Caco-2 (cell line): Measurements from ENCODE around the gene FADS3. TPM values are rescaled to one million over a fixed set of nuclear protein-coding genes. Genes with fewer than 3 reads are reported as not detected.

Experiments used
- BruUV-seq: library from RNA; stranded (reverse); fragments of 400-500 nt; replicated peaks from 2 replicates; lab custom pipeline; 2021; lab: Mats Ljungman, UMichigan
- CTCF ChIA-PET: fragments of 300-600 bp; sonication (Branson Sonifier 250); formaldehyde crosslinking; loops from one replicate; lab custom pipeline; 2022; ENCODE audit warnings: antibody characterized with exemption; lab: Charles Lee
- POLR2A ChIA-PET: fragments of 300-600 bp; sonication (Branson Sonifier 250); formaldehyde crosslinking; loops from one replicate; lab custom pipeline; 2022; ENCODE audit warnings: antibody characterized with exemption; lab: Charles Lee
- DNase-seq, 2 experiments: peaks; one replicate each; pipeline versions ENCODE4 v3.0.0 to v3.0.0-alpha.2; 2020 to 2022
- H3K27me3 ChIP-seq: replicated peaks from 2 replicates; pipeline ENCODE4 v1.6.0; 2011; ENCODE audit warnings: low read length; ENCODE audit not compliant: control insufficient read depth, insufficient read depth
- H3K36me3 ChIP-seq: 2 replicates; pipeline ENCODE4 v1.5.1; 2011; ENCODE audit warnings: low read length; ENCODE audit not compliant: control insufficient read depth, insufficient read depth
- H3K4me1 ChIP-seq: fragments of 250-450 bp; sonication (Bioruptor Pico); 2 replicates; pipeline ENCODE4 v1.5.1; 2020; ENCODE audit warnings: mild to moderate bottlenecking
- H3K4me3 ChIP-seq: 2 replicates; pipeline ENCODE4 v1.5.1; 2011; ENCODE audit warnings: low read depth, mild to moderate bottlenecking, control low read depth, low read length
- H3K9me3 ChIP-seq: fragments of 250-450 bp; sonication (Bioruptor Pico); 2 replicates; pipeline ENCODE4 v1.5.1; 2020; ENCODE audit warnings: mild to moderate bottlenecking, moderate library complexity
- H3K27ac Mint-ChIP-seq: one replicate; pipeline ENCODE4 v1.8.0; 2022; ENCODE audit warnings: mixed read lengths; ENCODE audit not compliant: unreplicated experiment
- H3K27me3 Mint-ChIP-seq: one replicate; pipeline ENCODE4 v1.8.0; 2022; ENCODE audit warnings: mixed read lengths; ENCODE audit not compliant: insufficient read depth, unreplicated experiment
- H3K36me3 Mint-ChIP-seq: one replicate; pipeline ENCODE4 v1.8.0; 2022; ENCODE audit warnings: mild to moderate bottlenecking, mixed read lengths; ENCODE audit not compliant: insufficient read depth, unreplicated experiment
- H3K4me1 Mint-ChIP-seq: one replicate; pipeline ENCODE4 v1.8.0; 2022; ENCODE audit warnings: low read depth, mixed read lengths; ENCODE audit not compliant: unreplicated experiment
- H3K4me3 Mint-ChIP-seq: one replicate; pipeline ENCODE4 v1.8.0; 2022; ENCODE audit warnings: mild to moderate bottlenecking, moderate library complexity, mixed read lengths; ENCODE audit not compliant: unreplicated experiment
- H3K9me3 Mint-ChIP-seq: one replicate; pipeline ENCODE4 v1.8.0; 2022; ENCODE audit warnings: mixed read lengths; ENCODE audit not compliant: unreplicated experiment
- intact Hi-C: fragments of 100-400 bp; cut with micrococcal nuclease; formaldehyde crosslinking; loops from one replicate; pipeline ENCODE4 v1.10.0; 2022; ENCODE audit not compliant: unreplicated experiment
- total RNA-seq: library from RNA; stranded (reverse); gene quantifications from 2 replicates; pipeline ENCODE4 v1.2.3, GENCODE V29; 2022
- TF ChIP-seq, protein P1 (sequence below), 2 experiments: fragments of 200-600 bp in 1 of 2; IDR thresholded peaks; 1 replicate in 1 of 2; 2 replicates in 1 of 2; pipeline versions ENCODE4 v1.5.1 to v1.8.0; 2011 to 2022; ENCODE audit warnings: antibody characterized with exemption in 1 of 2, control low read depth in 1 of 2, inconsistent platforms in 1 of 2, low read depth in 1 of 2, low read length in 1 of 2, mild to moderate bottlenecking in 1 of 2, moderate library complexity in 1 of 2; ENCODE audit not compliant: insufficient read depth in 1 of 2, severe bottlenecking in 1 of 2, unreplicated experiment in 1 of 2

FADS3 gene
- total RNA-seq, 1 experiment from 2014 or later, result 32.7 TPM

DNA sequence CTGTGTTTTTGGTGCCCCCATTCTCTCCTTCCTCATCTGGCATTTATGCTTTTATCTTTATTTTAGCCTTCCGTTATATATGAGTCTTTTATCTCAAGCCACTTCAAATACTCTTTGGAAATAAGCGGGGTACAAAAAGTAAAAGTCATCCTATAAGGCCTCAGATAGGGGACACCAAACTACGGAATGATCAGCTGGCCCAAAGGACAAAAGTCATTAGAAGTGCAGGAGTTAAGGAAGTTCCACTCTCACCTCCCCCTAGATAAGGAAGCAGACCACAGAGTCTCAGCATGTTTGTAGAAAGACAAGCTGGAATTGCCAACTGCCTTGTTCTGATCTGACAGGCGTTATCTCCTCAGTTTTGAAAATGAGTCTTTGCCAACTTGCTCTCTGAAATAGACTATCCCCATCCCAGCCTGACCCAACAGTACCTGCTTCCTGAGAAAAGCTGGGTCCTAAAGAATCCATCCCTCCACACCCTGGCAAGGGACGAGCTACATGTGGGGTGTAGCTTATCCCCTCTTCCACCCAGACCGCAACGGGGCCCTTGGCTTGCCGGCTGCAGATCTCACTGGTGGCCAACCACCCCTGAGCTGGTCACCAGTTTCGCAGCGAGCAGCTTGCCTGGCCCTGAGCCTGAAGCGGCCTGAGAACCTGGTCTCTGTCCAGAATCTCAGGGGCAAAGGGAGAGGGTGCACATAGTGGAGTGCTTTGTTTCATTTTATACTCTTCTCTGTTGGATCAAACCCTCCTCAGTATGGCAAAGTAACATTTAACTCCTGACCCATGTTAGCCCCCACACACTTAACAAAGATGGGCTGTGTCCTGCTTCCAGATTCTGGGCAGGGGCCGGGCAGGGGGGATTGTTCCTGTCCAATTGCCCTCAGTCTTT is 49.5 kb downstream of the FADS3 start:
- H3K36me3 Mint-ChIP-seq, result peaks cover 11% of the 10 kb centered on the region
- ChIA-PET CTCF (no interaction called here), POLR2A (interaction anchor here (0.7 kb wide), 1 partner anchor 23 kb away, joined by 3 read pairs; no protein-coding TSS in a partner anchor)
- no peaks in the 10 kb centered on the region for H3K27me3 Mint-ChIP-seq
- no peak overlapping the region for H3K4me3 ChIP-seq
- no peak overlapping the region for H3K4me3 Mint-ChIP-seq
- peaks cover 2% of the 10 kb centered on the region; the same call in 1 of the 2 replicates for H3K36me3 ChIP-seq
- DNase-seq, result no peak
- no peaks in the 10 kb centered on the region for H3K9me3 Mint-ChIP-seq
- intact Hi-C loops, result no loop called here
- H3K27ac Mint-ChIP-seq, result no peak overlapping the region
- no peaks in the 10 kb centered on the region for H3K4me1 ChIP-seq
- TF ChIP-seq, protein P1, sequence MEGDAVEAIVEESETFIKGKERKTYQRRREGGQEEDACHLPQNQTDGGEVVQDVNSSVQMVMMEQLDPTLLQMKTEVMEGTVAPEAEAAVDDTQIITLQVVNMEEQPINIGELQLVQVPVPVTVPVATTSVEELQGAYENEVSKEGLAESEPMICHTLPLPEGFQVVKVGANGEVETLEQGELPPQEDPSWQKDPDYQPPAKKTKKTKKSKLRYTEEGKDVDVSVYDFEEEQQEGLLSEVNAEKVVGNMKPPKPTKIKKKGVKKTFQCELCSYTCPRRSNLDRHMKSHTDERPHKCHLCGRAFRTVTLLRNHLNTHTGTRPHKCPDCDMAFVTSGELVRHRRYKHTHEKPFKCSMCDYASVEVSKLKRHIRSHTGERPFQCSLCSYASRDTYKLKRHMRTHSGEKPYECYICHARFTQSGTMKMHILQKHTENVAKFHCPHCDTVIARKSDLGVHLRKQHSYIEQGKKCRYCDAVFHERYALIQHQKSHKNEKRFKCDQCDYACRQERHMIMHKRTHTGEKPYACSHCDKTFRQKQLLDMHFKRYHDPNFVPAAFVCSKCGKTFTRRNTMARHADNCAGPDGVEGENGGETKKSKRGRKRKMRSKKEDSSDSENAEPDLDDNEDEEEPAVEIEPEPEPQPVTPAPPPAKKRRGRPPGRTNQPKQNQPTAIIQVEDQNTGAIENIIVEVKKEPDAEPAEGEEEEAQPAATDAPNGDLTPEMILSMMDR (IDR thresholded peaks at IDR 0.05; ENCODE audit: insufficient read depth in 1 of 2, low read depth in 1 of 2, low read length in 1 of 2, severe bottlenecking in 1 of 2, unreplicated experiment in 1 of 2), result no peak
- BruUV-seq, result no TSS peak
- H3K27me3 ChIP-seq, result no peaks in the 10 kb centered on the region
- H3K9me3 ChIP-seq, result no peaks in the 10 kb centered on the region
- H3K4me1 Mint-ChIP-seq, result no peaks in the 10 kb centered on the region

DNA sequence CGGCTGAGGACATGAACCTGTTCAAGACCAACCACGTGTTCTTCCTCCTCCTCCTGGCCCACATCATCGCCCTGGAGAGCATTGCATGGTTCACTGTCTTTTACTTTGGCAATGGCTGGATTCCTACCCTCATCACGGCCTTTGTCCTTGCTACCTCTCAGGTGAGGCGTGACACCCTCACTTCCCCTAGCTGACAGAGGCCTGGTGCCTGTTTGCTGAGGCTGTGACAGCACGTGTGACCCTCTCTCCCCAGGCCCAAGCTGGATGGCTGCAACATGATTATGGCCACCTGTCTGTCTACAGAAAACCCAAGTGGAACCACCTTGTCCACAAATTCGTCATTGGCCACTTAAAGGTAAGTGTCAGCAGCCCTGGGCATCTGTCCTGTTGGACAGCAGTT is 51.0 kb downstream of the FADS3 start:
- Mint-ChIP-seq H3K9me3 (no peaks in the 10 kb centered on the region), H3K27me3 (no peaks in the 10 kb centered on the region), H3K4me1 (no peaks in the 10 kb centered on the region), H3K4me3 (no peak overlapping the region), H3K27ac (no peak overlapping the region), H3K36me3 (peaks cover 11% of the 10 kb centered on the region)
- TF ChIP-seq, protein P1 (IDR thresholded peaks at IDR 0.05; ENCODE audit: insufficient read depth in 1 of 2, low read depth in 1 of 2, low read length in 1 of 2, severe bottlenecking in 1 of 2, unreplicated experiment in 1 of 2), result no peak
- no peaks in the 10 kb centered on the region for H3K4me1 ChIP-seq
- no peaks in the 10 kb centered on the region for H3K27me3 ChIP-seq
- POLR2A ChIA-PET, result no interaction called here
- DNase-seq, result no peak
- intact Hi-C loops, result no loop called here
- CTCF ChIA-PET, result no interaction called here
- H3K36me3 ChIP-seq, result peaks cover 2% of the 10 kb centered on the region; the same call in 1 of the 2 replicates
- no peaks in the 10 kb centered on the region for H3K9me3 ChIP-seq
- H3K4me3 ChIP-seq, result no peak overlapping the region
- no TSS peak for BruUV-seq

DNA sequence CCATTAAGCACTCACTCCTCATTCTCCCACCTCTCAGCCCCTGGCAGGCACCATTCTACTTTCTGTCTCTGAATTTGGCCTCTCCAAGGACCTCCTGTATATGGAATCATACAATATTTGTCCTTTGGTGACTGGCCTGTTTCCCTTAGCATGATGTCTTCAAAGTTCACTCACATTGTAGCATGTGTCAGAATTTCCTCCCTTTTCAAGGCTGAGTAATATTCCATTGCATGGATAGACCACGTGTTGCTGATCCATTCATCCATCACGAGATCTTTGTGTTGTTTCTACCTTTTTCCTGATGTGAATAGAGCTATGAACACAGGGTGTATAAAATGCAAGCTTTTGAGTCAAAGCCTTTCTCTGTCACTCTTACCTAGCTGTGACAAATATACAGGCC is 51.6 kb downstream of the FADS3 start:
- Mint-ChIP-seq H3K4me3 (no peak overlapping the region), H3K36me3 (peaks cover 11% of the 10 kb centered on the region), H3K27me3 (no peaks in the 10 kb centered on the region), H3K9me3 (no peaks in the 10 kb centered on the region), H3K4me1 (no peaks in the 10 kb centered on the region), H3K27ac (no peak overlapping the region)
- POLR2A ChIA-PET, result no interaction called here
- BruUV-seq, result no TSS peak
- CTCF ChIA-PET, result no interaction called here
- H3K9me3 ChIP-seq, result no peaks in the 10 kb centered on the region
- no peaks in the 10 kb centered on the region for H3K4me1 ChIP-seq
- peaks cover 2% of the 10 kb centered on the region; the same call in 1 of the 2 replicates for H3K36me3 ChIP-seq
- DNase-seq, result no peak
- no peak overlapping the region for H3K4me3 ChIP-seq
- no peaks in the 10 kb centered on the region for H3K27me3 ChIP-seq
- TF ChIP-seq, protein P1 (IDR thresholded peaks at IDR 0.05; ENCODE audit: insufficient read depth in 1 of 2, low read depth in 1 of 2, low read length in 1 of 2, severe bottlenecking in 1 of 2, unreplicated experiment in 1 of 2), result no peak
- intact Hi-C loops, result no loop called here
